PC-9 (cell line): Measurements from ENCODE around the gene TGIF1. TPM values are rescaled to one million over a fixed set of nuclear protein-coding genes. Genes with fewer than 3 reads are reported as not detected.

ENCODE experiments used
- BruUV-seq: library from RNA; stranded (reverse); fragments of 400-500 nt; replicated peaks from 2 replicates; lab custom pipeline; 2021; lab: Mats Ljungman, UMichigan
- CTCF ChIA-PET: fragments of 300-600 bp; sonication (Branson Sonifier 250); formaldehyde crosslinking; loops from one replicate; lab custom pipeline; 2022; ENCODE audit warnings: antibody characterized with exemption; lab: Charles Lee
- POLR2A ChIA-PET: fragments of 300-600 bp; sonication (Branson Sonifier 250); formaldehyde crosslinking; loops from one replicate; lab custom pipeline; 2022; ENCODE audit warnings: antibody characterized with exemption; ENCODE audit not compliant: unreplicated experiment; lab: Charles Lee
- DNase-seq, 2 experiments: peaks; one replicate each; pipeline versions ENCODE4 v3.0.0 to v3.0.0-alpha.2; 2015 to 2022; ENCODE audit warnings: mixed read lengths in 1 of 2
- H2AFZ ChIP-seq: fragments of 200-600 bp; sonication (generic); 2 replicates; pipeline ENCODE4 v1.8.1; 2017; ENCODE audit warnings: antibody characterized with exemption
- H3F3A ChIP-seq: fragments of 200-600 bp; sonication (generic); 2 replicates; pipeline ENCODE4 v1.8.1; 2017; ENCODE audit warnings: antibody characterized with exemption, mild to moderate bottlenecking, low read depth; ENCODE audit not compliant: insufficient read depth
- H3K27ac ChIP-seq: fragments of 200-600 bp; sonication (generic); 2 replicates; pipeline ENCODE4 v1.6.1; 2016; ENCODE audit warnings: mixed run types
- H3K27me3 ChIP-seq: fragments of 200-600 bp; sonication (generic); 2 replicates; pipeline ENCODE4 v1.6.1; 2016; ENCODE audit warnings: low read depth, mixed run types; ENCODE audit not compliant: insufficient read depth
- H3K36me3 ChIP-seq: fragments of 200-600 bp; sonication (generic); 2 replicates; pipeline ENCODE4 v1.6.1; 2016; ENCODE audit warnings: low read depth, mixed run types
- H3K4me1 ChIP-seq: fragments of 200-600 bp; sonication (generic); replicated peaks from 2 replicates; pipeline ENCODE4 v1.6.1; 2016; ENCODE audit warnings: mixed run types; ENCODE audit not compliant: insufficient read depth
- H3K4me2 ChIP-seq: fragments of 200-600 bp; sonication (generic); 2 replicates; pipeline ENCODE4 v1.6.1; 2017; ENCODE audit warnings: mixed run types
- H3K4me3 ChIP-seq: fragments of 200-600 bp; sonication (generic); 2 replicates; pipeline ENCODE4 v1.6.1; 2016; ENCODE audit warnings: mixed run types
- H3K79me2 ChIP-seq: fragments of 200-600 bp; sonication (generic); 2 replicates; pipeline ENCODE4 v1.6.1; 2017; ENCODE audit warnings: low read depth, mixed run types
- H3K9me2 ChIP-seq: fragments of 200-600 bp; sonication (generic); 2 replicates; pipeline ENCODE4 v1.8.1; 2017; ENCODE audit warnings: mild to moderate bottlenecking; ENCODE audit not compliant: insufficient read depth
- H3K9me3 ChIP-seq: fragments of 200-600 bp; sonication (generic); 2 replicates; pipeline ENCODE4 v1.8.1; 2016; ENCODE audit warnings: low read depth; ENCODE audit not compliant: insufficient read depth
- H4K20me1 ChIP-seq: fragments of 200-600 bp; sonication (generic); 2 replicates; pipeline ENCODE4 v1.8.1; 2017; ENCODE audit not compliant: insufficient read depth
- EZH2 ChIP-seq: fragments of 200-600 bp; sonication (generic); IDR thresholded peaks from 2 replicates; pipeline ENCODE4 v1.8.0; 2017; ENCODE audit warnings: antibody characterized with exemption, low read depth
- intact Hi-C: fragments of 100-400 bp; cut with micrococcal nuclease; formaldehyde crosslinking; loops from one replicate; pipeline ENCODE4 v1.10.0; 2022; ENCODE audit not compliant: unreplicated experiment
- total RNA-seq: library from RNA; stranded (reverse); gene quantifications from 2 replicates; pipeline ENCODE4 v1.2.3, GENCODE V29; 2021
- TF ChIP-seq, protein P1 (sequence below): fragments of 200-600 bp; sonication (generic); conservative IDR thresholded peaks from 2 replicates; pipeline ENCODE4 v1.6.1; 2017; ENCODE audit warnings: mixed run types, antibody characterized with exemption, mild to moderate bottlenecking, moderate library complexity

The TGIF1 gene
- total RNA-seq, 1 experiment from 2014 or later, result 203 TPM

DNA sequence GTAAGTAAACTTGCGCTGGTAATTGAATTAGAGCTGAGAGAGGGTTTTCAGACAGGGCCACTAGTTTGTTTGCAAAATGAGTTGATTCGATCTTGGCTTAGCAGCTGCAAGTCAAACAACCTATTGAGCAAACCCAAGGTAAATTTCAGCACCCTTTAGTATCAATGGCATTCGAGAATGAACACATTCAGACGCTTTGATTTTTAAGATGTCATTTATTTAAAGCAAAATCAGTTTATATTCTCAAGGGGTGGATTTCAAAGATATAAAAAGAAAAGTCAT lies 44.2 kb downstream of the TGIF1 start:
- H3K4me1 ChIP-seq, result no peaks in the 10 kb centered on the region
- H3K9me3 ChIP-seq, result no peaks in the 10 kb centered on the region
- H3K79me2 ChIP-seq, result no peaks in the 10 kb centered on the region
- H4K20me1 ChIP-seq, result no peaks in the 10 kb centered on the region
- BruUV-seq, result no TSS peak
- H3K9me2 ChIP-seq, result no peaks in the 10 kb centered on the region
- no peak overlapping the region for H3K27ac ChIP-seq
- no peak overlapping the region for H3K4me3 ChIP-seq
- no peak for DNase-seq
- H3F3A ChIP-seq, result no peaks in the 10 kb centered on the region
- H3K27me3 ChIP-seq, result no peaks in the 10 kb centered on the region
- no peaks in the 10 kb centered on the region for H3K36me3 ChIP-seq
- TF ChIP-seq, protein P1, sequence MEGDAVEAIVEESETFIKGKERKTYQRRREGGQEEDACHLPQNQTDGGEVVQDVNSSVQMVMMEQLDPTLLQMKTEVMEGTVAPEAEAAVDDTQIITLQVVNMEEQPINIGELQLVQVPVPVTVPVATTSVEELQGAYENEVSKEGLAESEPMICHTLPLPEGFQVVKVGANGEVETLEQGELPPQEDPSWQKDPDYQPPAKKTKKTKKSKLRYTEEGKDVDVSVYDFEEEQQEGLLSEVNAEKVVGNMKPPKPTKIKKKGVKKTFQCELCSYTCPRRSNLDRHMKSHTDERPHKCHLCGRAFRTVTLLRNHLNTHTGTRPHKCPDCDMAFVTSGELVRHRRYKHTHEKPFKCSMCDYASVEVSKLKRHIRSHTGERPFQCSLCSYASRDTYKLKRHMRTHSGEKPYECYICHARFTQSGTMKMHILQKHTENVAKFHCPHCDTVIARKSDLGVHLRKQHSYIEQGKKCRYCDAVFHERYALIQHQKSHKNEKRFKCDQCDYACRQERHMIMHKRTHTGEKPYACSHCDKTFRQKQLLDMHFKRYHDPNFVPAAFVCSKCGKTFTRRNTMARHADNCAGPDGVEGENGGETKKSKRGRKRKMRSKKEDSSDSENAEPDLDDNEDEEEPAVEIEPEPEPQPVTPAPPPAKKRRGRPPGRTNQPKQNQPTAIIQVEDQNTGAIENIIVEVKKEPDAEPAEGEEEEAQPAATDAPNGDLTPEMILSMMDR, result no peak
- no peak for TF ChIP-seq EZH2
- H3K4me2 ChIP-seq, result no peak overlapping the region
- H2AFZ ChIP-seq, result no peak overlapping the region
- POLR2A ChIA-PET, result no interaction called here
- intact Hi-C loops, result no loop called here
- CTCF ChIA-PET, result no interaction called here

DNA sequence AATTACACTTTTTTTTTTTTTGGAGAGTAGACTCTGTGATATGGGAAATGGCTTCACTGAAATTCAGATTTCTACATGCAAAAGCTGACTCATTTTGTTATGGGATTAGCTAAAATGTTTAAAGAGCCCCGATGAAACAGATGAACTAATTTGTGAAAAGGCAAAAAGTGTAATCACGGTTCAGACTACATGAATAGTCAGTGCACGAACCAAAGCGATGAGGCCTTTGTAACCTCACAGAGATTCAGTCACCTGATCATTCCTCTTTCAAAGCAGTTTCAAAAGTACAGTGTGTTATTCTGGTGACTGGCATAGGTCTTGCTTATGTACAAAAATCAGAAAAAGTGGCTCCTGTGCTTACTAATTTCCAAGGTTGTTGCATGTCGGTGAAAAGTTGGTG lies 44.6 kb downstream of the TGIF1 start:
- H3K4me3 ChIP-seq, result no peak overlapping the region
- H3K9me3 ChIP-seq, result no peaks in the 10 kb centered on the region
- H3F3A ChIP-seq, result no peaks in the 10 kb centered on the region
- no peaks in the 10 kb centered on the region for H3K27me3 ChIP-seq
- intact Hi-C loops, result no loop called here
- TF ChIP-seq EZH2, result no peak
- TF ChIP-seq, protein P1, result no peak
- no peak overlapping the region for H2AFZ ChIP-seq
- DNase-seq, result no peak
- H3K4me1 ChIP-seq, result no peaks in the 10 kb centered on the region
- no TSS peak for BruUV-seq
- H3K79me2 ChIP-seq, result no peaks in the 10 kb centered on the region
- H3K27ac ChIP-seq, result no peak overlapping the region
- no peaks in the 10 kb centered on the region for H3K36me3 ChIP-seq
- no peak overlapping the region for H3K4me2 ChIP-seq
- H3K9me2 ChIP-seq, result no peaks in the 10 kb centered on the region
- no peaks in the 10 kb centered on the region for H4K20me1 ChIP-seq
- CTCF ChIA-PET, result no interaction called here
- POLR2A ChIA-PET, result no interaction called here

DNA sequence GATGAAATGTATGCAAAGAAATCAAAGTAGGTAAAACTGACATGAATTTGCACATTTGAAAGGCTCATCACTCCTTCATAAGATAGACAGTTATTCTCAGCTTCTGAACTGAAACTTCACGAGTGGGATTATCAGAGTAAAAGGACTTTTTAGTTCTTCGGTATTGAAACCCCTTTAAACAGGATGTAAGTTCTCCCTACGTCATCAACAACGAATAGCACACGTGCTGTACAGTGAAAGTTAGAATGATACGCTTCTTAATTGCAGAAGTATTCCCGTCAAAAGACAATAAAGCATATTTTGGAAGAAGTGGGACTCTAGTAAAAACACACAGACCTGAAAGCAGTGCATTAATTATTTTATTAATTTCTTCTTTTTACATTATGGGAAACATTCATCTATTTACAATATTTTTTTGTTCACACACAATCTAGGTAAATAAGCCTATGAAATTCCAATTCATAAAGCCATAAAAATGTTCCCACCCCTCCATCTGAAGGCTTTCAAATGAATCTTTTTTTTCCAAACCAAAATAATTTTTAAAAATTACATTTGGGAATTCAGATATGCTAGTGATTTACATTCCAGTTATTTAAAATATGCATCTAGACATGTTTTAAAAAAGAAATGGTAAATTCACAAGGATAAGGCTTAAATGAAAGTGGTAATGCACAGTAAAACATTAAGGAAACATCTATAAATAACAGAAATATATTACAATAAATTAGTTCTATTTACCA lies 45.9 kb downstream of the TGIF1 start:
- no peaks in the 10 kb centered on the region for H3K9me3 ChIP-seq
- TF ChIP-seq, protein P1, result no peak
- no peak for TF ChIP-seq EZH2
- H3K79me2 ChIP-seq, result no peaks in the 10 kb centered on the region
- H3K27me3 ChIP-seq, result no peaks in the 10 kb centered on the region
- no peak for DNase-seq
- H3K9me2 ChIP-seq, result no peaks in the 10 kb centered on the region
- no peak overlapping the region for H3K4me2 ChIP-seq
- H3K4me1 ChIP-seq, result 0 out of 2 replicates have a peak, but pooled peaks cover 5% of the 10 kb centered on the region
- H3K36me3 ChIP-seq, result no peaks in the 10 kb centered on the region
- intact Hi-C loops, result no loop called here
- H3F3A ChIP-seq, result no peaks in the 10 kb centered on the region
- no TSS peak for BruUV-seq
- no peak overlapping the region for H3K27ac ChIP-seq
- ChIA-PET POLR2A (interaction anchor here (0.6 to 0.7 kb wide), 2 partner anchors 99 to 321 kb away, joined by 3 read pairs; no protein-coding TSS in a partner anchor), CTCF (no interaction called here)
- H2AFZ ChIP-seq, result no peak overlapping the region
- H4K20me1 ChIP-seq, result no peaks in the 10 kb centered on the region
- H3K4me3 ChIP-seq, result no peak overlapping the region
